GM15510 (cell line): ENCODE measurements around the gene PDZD7.

Source experiments
- POLR2A ChIP-seq: IDR thresholded peaks from 3 replicates; pipeline ENCODE4 v1.6.1; 2011; ENCODE audit warnings: borderline replicate concordance; ENCODE audit not compliant: insufficient read length; ENCODE audit errors: extremely low read depth

PDZD7 gene

DNA sequence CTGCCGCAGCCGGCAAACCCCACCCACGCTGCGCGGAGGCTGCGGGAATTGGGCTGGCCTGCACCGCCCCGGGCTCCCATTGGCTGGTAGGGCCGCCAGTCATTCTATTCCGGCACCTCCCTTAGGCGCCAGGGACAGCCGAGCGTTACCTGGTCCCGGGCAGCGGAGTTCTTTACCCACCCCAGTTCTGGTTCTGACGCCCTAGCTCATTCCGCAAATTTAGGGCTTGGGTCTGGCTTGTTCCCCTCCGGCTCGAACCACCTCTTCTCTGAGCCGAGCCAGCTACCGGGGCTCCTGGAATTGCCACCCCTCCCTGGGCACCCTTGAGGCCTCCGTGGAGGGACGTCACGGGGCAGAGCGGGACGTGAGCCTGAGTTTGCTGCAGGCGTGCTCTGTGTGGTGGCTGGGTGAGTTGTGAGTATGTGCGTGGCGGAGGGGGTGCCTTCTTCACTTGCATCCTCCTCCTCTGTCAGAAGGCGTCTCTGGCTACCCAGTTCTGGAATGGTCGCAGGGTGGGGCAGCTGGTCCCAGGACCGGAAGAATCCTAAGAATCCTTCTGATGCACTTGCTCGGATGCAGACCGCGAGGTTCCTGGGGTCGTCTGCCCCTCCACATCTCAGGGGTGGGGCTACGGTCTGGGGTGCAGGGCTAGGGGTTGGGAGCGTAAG is at the start of gene PDZD7, which contains the start of gene SFXN3:
PDZD7 (minus strand) TSS at position 2 of the 668 bp plus-strand sequence. CDS start 910 bp downstream, outside the sequence.
SFXN3 (plus strand) TSS at position 107 of the 668 bp plus-strand sequence. CDS start 3,461 bp downstream, outside the sequence.
- no peak for TF ChIP-seq POLR2A

DNA sequence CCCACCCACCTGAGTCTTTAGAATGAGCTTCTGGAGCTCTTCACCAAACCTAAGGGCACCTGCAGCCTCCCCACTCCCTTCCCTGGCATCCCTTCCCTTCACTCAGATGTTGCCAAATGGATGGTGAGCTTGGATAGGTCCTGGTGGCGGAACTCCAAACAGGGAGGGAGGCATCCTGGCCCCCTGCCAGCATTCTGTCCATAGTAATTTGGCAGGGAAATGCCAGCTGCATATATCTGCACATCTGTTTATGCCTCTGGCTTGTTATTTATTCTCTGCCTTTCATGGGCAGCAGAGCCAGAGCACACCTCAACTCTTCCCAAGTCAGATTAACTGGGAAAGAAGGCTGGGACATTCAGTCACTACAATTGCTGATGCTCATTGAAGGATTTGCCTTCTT is 48.9 kb upstream of the PDZD7 start:
- no peak for TF ChIP-seq POLR2A

DNA sequence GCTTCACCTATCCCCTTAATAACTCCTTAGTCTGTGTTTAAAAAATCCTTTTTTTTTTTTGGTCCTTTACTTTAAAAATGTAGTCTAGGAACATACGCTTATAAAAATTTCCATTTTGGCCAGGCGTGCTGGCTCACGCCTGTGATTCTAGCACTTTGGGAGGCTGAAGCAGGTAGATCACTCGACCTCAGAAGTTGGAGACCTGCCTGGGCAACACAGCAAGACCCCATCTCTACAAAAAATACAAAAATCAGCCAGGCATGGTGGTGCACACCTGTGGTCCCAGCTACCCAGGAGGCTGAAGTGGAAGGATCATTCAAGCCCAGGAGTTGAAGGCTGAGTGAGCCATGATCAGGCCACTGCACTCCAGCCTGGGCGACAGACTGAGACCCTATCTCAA is 45.7 kb upstream of the PDZD7 start:
- no peak for TF ChIP-seq POLR2A

DNA sequence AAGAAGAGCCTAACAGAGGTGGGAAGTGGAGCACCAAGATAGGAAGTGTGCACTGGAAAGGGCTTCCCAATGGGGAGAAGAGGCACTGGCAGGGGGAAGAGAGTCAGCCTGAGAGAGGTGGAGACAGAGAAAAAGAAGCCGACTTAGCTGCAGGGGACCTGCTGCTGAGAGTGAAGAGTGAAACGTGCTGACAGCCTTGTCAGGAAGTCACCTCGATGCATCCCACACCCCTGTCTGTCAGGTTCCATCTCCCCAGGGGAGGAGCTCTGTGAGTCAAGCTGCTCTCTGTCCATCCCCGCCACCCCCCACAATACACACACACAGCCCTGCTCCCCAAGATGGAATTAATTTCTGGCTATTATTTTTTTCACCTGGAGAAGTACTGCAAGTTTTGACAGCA is 44.8 kb upstream of the PDZD7 start:
- TF ChIP-seq POLR2A, result no peak

DNA sequence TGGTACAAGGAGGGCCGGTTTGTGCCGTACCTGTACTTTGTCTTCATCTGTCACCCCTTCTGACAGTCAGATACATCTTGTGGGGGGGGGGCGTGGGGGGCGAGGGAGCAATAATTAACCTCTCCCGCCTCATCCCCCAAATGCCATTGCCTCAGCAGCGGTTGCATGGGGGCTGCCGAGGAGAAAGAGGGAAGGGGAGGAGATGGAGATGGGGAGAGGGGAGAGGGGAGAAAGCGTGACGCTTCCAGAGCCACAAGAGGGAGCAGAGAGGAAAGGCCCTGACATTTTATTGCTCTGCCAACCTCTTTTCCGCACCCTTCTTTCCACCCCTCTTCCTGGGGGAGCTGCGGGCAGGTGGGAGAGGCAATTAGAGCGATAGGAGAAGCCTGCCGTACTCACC is 42.7 kb upstream of the PDZD7 start:
- TF ChIP-seq POLR2A, result no peak

DNA sequence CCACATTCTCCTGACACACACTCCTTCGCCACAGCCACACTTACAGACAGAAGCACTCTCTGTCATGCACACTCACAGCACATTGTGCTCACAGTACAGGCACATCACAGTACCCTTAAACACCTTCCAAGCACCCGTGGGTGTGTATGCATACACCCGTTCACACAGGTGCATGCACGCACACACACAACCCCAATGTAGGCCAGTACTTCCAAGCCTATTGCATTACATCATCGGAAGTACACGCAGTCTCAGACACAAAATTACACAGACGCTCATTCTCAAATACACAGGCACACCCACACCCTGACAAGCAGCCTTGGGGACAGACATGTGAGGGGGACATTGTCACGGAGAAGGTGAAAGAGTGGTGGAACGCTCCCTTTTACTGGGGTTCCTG is 42.0 kb upstream of the PDZD7 start:
- TF ChIP-seq POLR2A, result no peak

DNA sequence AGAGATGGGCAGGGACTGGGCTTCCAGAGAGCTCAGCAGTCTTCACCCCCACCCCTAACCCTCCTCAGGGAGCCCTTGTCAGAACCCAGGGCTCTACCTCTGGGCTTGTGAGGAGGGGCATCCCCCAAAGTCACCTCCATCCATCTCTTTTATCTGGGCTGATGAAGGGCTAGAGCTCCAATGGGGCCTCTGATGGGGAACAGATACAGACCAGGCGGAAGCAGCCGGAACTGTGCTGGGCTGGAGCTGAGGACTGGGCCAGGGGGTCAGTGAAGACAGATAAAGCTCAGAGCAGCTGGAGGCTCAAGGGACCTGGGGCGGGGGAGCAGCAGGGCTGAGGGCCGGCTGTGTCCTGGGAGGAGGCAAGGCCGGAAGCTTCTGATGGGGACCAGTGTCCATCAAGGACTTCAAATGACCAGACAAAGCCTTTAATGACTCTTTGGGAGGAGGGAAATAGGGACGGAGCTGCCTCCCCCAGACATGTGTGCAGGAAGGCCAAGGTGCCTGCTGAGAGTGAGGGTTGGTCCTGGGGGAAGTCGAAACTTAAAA is 41.0 kb upstream of the PDZD7 start:
- TF ChIP-seq POLR2A, result no peak

DNA sequence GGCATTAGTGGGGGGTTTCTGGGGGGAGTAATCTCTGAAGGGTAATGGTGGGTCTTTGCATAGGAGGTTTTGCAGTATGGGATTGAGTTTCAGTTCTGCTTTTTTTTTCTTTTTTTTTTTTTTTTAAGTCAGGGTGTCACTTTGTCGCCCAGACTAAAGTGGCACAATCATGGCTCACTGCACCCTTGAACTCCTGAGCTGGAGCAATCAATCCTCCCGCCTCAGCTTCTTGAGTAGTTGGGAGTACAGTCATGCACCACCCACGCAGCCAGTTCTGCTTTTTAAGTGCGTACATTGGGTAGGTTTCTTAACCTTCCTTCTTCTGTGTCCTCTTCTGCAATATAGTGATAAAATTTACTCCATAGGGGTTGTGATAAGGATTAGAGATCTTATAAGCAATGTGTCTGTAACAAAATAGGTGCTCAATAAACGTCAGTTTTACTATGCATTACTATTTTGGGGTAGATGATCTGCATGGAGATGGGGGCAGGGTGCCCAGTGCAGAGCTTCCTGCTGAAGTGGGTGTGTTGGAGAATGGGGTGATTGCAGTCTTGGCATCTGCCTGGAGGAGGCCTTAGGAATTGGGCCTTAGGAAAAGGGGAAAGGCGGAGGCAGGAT is 40.4 kb upstream of the PDZD7 start:
- TF ChIP-seq POLR2A, result no peak

DNA sequence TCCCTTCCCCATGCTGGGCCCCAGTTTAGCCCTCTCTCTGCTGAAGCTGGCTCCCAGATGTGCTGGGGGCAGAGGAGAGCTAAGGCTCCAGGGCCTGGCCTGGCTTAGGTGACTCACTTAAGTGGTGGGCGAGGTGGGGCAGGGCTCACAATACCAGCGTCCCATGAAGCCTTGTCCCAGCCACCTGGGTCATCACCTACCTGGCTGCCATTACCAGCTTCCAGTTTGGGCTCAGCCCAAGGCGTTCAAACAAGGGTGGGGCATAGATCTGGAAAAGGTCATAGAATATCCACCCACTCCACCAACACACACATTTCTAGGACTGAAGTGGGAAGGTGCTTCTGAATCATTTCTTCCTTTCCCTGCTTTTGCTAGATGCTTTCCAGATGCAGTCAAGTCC is 39.2 kb upstream of the PDZD7 start:
- no peak for TF ChIP-seq POLR2A

DNA sequence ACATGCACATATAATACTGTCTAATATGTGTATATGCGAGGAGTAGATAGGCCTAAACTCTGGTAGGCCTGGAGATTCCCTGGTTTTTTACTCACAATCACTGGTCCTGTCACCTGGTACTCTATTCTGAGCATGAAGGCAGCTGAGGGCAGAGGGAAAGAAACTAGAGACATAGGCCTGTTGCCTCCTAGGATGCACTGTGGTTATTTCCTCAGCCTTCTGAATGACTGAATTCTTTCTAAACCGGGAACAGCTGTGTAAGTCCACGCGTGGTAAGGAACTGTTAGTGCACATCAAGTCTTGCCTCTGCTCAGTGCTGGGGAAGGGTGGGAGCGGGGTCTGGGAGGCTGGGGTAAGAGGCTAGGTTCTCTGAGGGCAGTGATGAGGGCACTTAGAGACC is 38.5 kb upstream of the PDZD7 start:
- no peak for TF ChIP-seq POLR2A

DNA sequence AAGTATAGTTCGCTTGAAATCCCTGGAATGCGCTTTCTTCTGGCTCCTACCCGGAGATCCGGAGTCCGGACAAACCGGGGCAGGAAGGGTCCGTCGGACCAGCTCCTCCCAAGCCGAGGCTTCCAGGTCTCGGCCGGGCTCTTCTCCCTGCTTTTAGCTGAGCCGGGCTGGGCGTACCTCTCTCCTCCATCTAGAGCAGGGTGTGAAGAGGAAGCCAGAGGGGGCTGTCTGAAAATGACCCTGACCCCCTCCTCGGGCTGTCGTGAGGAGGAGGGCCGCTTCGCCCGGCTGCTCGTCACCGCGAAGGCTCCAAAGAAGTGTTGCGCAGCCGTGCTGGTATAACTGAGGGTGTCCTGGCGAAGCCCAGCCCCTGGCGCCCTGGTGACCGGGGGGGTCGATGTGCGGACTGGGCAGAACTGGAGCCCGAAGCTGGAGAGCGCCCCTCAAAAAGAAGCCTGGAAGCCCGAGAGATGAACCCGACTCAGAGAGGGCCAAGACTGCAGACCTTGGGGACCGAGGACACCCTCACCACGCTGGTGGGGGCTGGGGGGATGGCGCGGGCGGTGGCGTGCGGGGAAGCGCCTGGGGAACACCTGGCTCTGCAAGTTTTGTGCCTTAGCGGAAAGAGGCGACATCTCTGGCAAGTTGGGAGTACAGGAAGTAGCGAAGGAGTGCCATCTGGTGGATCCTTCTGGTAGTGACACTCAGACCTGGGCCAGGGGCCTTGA is 36.6 kb upstream of the PDZD7 start:
- no peak for TF ChIP-seq POLR2A

DNA sequence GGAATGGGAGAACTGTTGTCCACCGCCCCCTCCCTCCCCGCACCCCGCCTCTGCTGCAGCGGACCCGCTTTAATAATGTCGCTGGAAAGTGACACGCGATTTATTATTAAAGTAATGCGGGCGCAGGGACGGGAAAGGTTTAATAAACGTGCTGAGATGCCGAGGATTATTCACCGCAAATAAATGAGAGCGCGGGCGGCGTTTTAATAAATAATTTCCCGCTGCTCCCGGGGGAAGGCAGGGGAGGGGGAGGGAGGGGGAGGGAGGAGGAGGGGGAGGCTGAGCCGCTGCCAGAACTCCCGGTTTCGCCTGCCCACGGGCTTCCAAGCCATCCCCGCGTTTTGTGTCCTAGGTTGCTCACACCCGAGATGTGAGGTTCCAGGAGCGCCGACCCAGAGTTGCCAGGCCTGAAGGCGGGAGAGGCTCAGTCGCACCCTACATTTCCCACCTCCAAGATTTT is 36.0 kb upstream of the PDZD7 start:
- TF ChIP-seq POLR2A, result no peak

DNA sequence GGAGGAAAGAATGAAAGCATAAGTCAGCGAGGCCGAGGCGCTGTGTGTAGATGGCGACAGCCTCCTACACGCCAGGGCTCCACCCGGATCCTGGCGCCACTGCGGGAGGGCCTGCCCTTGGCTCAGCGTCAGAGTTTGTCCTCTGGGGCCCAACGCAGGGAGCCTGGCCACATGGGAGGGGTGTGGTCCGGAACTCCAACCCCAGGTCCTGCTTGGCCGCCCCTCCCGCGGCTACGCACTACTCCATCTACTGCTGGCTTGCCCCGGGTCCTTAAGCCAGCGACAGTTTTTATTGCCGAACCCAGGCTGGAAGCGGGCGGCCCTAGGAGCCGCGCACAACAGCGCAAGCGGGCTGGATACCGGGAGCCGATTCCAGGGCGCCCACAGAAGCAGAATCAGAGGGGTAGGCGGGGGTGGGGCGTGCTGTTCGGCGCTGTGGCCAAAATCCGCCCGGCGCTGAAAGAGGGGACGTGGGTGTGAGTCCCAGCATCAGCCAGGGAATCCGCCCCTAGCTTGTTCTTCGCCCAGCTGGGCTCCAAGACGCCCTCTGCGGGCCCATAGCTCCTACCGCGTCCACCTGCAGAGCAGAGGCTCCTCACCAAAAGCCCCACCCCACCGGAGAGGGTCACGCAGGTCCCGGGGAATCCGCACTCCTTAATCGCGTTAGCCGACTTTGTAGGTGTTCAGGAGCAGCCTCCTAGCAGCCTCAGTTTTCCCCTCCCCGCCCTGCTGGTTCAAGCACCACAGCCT is 35.4 kb upstream of the PDZD7 start:
- TF ChIP-seq POLR2A, result no peak

DNA sequence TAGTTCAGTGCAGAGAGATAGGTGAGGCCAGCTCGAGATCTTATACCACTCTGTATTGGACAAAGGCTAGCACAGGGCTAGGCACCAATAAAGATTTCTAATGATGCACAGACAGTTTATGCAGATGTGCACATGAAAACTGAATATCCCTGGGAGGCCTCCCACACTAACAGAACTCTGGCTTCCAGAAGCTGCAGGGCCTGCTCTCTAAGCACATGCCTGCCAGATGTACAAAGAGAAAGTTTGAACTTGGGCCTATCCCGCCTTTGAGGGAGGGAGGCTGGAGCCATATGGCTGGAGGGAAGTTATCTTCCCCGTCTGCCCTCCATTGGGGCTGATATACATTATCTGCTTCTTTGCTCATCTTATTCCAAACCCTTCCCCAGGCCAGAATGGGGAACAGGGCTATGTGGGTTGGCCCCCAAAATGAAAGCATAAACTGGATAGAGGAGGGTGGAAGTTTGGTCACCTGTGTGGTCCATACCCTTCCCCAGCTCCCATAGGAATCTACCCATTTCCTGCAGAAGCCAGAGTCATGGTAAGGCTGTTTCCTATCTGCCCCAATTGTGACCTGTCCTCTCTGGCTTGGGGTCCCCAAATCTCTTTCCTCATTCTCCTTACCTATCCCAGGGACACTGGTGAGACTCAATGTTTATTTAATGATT is 34.7 kb upstream of the PDZD7 start:
- no peak for TF ChIP-seq POLR2A
